Measurements from ENCODE around the gene SEL1L.

GRCh38 chr14:81511111-81511904, 22.3 kb downstream of the SEL1L start:
- no peak for TF ChIP-seq POLR2A (IDR thresholded peaks at IDR 0.05; ENCODE audit: low read length)
- TF ChIP-seq GATA1 (IDR thresholded peaks at IDR 0.05; ENCODE audit: low read depth, low read length): no peak
